Stimulated activated naive B cell treated with anti-CD40 and anti-IgM and Interleukin-4, amounts not matched to agents 10 μg/mL and 1 μg/mL and 100 μg/mL, for 72 hours (primary cell): ENCODE data around the gene ZNF487.

Source experiments
- ATAC-seq, 2 donors: fragments of 150-1000 bp; cut with Tn5 transposase; replicated peaks; 2 replicates each; pipeline ENCODE4 v1.10.0; 2021; ENCODE audit warnings: moderate library complexity in 1 of 2
- DNase-seq: peaks from one replicate; pipeline ENCODE4 v3.0.0; 2021
- H3K27ac Mint-ChIP-seq: one replicate; pipeline ENCODE4 v1.8.0; 2022; ENCODE audit warnings: mild to moderate bottlenecking, mixed read lengths
- H3K27me3 Mint-ChIP-seq, 2 donors: one replicate each; pipeline ENCODE4 v1.8.0; 2022; ENCODE audit warnings: mixed read lengths in 2 of 2
- H3K36me3 Mint-ChIP-seq, 2 donors: one replicate each; pipeline ENCODE4 v1.8.0; 2022; ENCODE audit warnings: mixed read lengths in 2 of 2, mild to moderate bottlenecking in 1 of 2
- H3K4me1 Mint-ChIP-seq, 2 donors: one replicate each; pipeline ENCODE4 v1.8.0; 2022; ENCODE audit warnings: mixed read lengths in 2 of 2, mild to moderate bottlenecking in 1 of 2
- H3K4me3 Mint-ChIP-seq, 2 donors: one replicate each; pipeline ENCODE4 v1.8.0; 2022; ENCODE audit warnings: mild to moderate bottlenecking in 2 of 2, mixed read lengths in 2 of 2, moderate library complexity in 1 of 2
- H3K9me3 Mint-ChIP-seq, 2 donors: one replicate each; pipeline ENCODE4 v1.8.0; 2022; ENCODE audit warnings: mixed read lengths in 2 of 2, mild to moderate bottlenecking in 1 of 2

The ZNF487 gene

GRCh38 chr10:43398939-43399319, 38.0 kb upstream of the ZNF487 start:
- peaks cover 47 to 86% of the 10 kb centered on the region in 2 donors for H3K4me1 Mint-ChIP-seq
- DNase-seq, result no peak
- ATAC-seq, result no peak
- H3K36me3 Mint-ChIP-seq, result peaks cover 46 to 63% of the 10 kb centered on the region in 2 donors
- no peaks in the 10 kb centered on the region for H3K9me3 Mint-ChIP-seq
- peak overlapping the region; percentile 51 to 91 for H3K4me3 Mint-ChIP-seq
- H3K27me3 Mint-ChIP-seq, result no peaks in the 10 kb centered on the region
- H3K27ac Mint-ChIP-seq, result peak overlapping the region; percentile 97

DNA sequence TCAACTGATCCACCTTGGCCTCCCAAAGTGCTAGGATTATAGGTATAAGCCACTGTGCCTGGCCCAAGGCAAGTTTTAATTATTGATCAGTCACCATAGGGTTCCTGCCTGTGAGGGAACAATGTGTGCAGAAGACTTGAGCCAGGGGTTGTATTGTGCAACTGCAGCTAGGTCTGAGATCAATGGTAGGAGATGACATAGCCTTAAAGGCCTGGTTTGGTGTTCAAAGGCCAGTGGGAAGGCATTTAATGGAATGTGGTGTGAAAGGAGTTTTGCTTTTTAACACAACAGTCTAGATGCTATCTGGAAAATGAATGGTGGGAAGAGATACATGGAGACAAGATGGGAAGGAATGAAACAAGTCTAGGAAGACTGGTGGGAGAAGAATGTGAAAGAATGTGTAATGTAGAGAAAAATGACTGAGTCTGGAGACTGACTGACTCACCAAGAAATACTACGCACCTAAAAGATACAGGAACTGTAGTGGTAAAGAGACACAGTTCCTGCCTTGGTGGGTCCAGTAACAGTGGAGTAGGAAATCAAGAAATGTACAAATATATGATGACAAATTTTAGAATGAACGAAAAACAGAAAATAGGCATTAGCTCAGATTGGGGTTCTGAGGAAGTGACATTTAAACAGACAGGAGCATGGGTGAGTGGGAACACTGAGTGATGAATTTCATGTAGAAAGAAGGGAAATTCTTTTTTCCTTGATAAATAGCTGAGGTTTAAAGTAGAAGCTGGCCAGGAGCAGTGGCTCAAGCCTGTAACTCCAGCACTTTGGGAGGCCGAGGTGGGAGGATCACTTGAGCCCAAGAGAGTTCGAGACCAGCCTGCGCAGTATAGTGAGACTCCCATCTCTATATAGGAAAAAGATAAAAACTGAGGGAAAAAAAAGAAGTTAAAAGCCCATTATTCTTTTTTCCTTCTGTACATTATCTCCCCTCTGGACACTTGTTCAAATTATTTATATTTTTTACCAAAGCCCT, 37.3 kb upstream of the ZNF487 start:
- H3K27me3 Mint-ChIP-seq, result no peaks in the 10 kb centered on the region
- H3K27ac Mint-ChIP-seq, result peak overlapping the region; percentile 56
- no peaks in the 10 kb centered on the region for H3K9me3 Mint-ChIP-seq
- H3K36me3 Mint-ChIP-seq, result peaks cover 50 to 64% of the 10 kb centered on the region in 2 donors
- ATAC-seq, result no peak
- no peak for DNase-seq
- H3K4me3 Mint-ChIP-seq, result peak overlapping the region; percentile 51 to 65
- H3K4me1 Mint-ChIP-seq, result peaks cover 48 to 88% of the 10 kb centered on the region in 2 donors

DNA sequence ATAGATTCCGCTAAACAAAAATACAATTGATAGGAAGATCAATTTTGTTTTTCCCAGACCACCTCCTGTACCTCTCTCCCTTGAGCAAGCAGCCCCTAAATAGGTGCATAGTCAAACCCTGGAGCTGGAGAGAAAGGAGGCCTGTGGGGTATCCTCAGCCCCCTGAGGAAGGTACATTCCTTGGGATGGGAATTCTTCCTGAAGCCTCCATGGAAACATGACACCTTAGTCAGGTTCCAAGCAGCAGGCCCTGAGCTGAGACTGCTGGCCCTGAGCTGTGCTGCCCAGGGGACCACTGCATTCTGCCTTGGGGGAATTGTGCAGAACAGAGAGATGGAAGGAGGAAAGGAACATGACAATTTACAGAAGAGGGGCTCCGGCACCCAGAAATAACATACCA, 35.3 kb upstream of the ZNF487 start:
- no peaks in the 10 kb centered on the region for H3K9me3 Mint-ChIP-seq
- peak overlapping the region; percentile 45 to 49 for H3K4me3 Mint-ChIP-seq
- peaks cover 45 to 85% of the 10 kb centered on the region in 2 donors for H3K4me1 Mint-ChIP-seq
- DNase-seq, result no peak
- ATAC-seq, result no peak
- no peaks in the 10 kb centered on the region for H3K27me3 Mint-ChIP-seq
- peak overlapping the region; percentile 63 for H3K27ac Mint-ChIP-seq
- peaks cover 46 to 54% of the 10 kb centered on the region in 2 donors for H3K36me3 Mint-ChIP-seq

GRCh38 chr10:43402176-43402575, 34.7 kb upstream of the ZNF487 start:
- Mint-ChIP-seq H3K4me3 (peak overlapping the region; percentile 25 to 49), H3K9me3 (no peaks in the 10 kb centered on the region), H3K27me3 (no peaks in the 10 kb centered on the region), H3K36me3 (peaks cover 44 to 52% of the 10 kb centered on the region in 2 donors), H3K27ac (peak overlapping the region; percentile 63), H3K4me1 (peaks cover 44 to 82% of the 10 kb centered on the region in 2 donors)
- no peak for ATAC-seq
- DNase-seq, result no peak

DNA sequence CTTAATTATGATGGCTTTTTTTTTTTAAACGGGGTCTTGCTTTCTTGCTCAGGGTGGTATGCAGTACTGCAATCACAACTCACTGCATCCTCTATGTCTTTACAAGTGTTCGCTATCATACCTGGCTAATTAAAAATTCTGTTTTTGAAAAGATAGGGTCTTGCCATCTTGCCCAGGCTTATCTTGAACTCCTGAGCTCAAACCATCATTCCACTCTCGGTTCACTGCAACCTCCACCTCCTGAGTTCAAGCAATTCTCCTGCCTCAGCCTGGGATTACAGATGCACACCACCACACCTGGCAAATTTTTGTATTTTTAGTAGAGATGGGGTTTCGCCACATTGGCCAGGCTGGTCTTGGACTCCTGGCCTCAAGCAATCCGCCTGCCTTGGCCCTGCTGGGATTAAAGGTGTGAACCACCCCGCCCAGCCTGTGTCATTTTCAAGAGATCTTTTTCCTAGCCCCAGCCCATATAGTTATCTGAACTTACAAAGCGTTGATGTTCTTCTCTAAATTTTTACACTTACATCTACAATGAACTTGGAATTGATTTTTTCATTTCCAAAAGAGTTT, 33.9 kb upstream of the ZNF487 start:
- Mint-ChIP-seq H3K4me3 (peak overlapping the region; percentile 46 to 57), H3K9me3 (no peaks in the 10 kb centered on the region), H3K27me3 (no peaks in the 10 kb centered on the region), H3K36me3 (peaks cover 45 to 48% of the 10 kb centered on the region in 2 donors), H3K27ac (peak overlapping the region; percentile 25), H3K4me1 (peaks cover 40 to 77% of the 10 kb centered on the region in 2 donors)
- no peak for DNase-seq
- ATAC-seq, result no peak

DNA sequence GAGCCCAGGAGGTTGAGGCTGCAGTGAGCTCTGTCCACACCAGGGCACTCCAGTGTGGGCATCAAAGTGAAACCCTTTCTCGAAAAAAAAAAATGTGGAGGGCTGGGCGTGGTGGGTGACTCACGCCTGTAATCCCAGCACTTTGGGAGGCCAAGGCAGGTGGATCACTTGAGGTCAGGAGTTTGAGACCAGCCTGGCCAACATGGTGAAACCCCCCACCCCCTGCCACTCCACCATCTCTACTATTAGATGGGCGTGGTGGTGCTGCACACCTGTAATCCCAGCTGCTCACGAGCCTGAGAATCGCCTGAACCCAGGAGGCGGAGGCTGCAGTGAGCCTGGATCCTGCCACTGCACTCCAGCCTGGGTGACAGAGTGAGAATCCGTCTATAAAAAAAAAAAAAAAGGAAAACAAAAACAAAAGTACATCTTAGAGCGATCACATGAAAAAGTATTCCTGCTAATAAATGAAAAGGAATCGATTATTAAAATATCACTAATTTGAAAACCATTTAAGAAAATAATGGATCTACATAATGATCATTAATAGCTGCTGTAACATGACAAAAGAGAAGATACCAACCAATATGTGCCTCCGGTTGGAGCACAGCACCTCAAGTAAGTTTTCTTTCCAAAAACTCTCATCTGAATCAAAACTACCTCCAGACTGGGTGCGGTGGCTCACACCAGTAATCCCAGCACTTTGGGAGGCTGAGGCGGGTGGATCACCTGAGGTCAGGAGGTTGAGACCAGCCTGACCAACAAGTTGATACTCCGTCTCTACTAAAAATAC, 32.8 kb upstream of the ZNF487 start:
- H3K27me3 Mint-ChIP-seq, result no peaks in the 10 kb centered on the region
- H3K4me1 Mint-ChIP-seq, result peaks cover 36 to 73% of the 10 kb centered on the region in 2 donors
- DNase-seq (no peak), ATAC-seq (no peak)
- peak overlapping the region; percentile 63 for H3K27ac Mint-ChIP-seq
- no peaks in the 10 kb centered on the region for H3K9me3 Mint-ChIP-seq
- H3K4me3 Mint-ChIP-seq, result peak overlapping the region; percentile 76 to 84
- H3K36me3 Mint-ChIP-seq, result peaks cover 48 to 58% of the 10 kb centered on the region in 2 donors

DNA sequence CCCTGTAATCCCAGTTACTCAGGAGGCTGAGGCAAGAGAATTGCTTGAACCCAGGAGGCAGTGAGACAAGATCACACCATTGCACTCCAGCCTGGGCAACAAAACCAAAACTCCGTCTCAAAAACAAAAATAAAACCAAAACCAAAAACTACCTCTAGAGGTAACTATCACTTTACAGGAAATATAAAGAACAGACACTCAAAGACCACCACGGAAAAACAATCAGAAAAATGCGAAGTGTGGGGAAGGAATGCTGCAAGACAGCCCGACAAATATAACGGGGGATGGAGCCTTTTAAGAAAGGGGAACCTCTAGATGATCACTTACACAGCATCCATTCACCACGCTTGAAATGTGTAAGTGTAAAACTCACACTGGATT, 32.2 kb upstream of the ZNF487 start:
- ATAC-seq (no peak), DNase-seq (no peak)
- Mint-ChIP-seq H3K36me3 (peaks cover 44 to 57% of the 10 kb centered on the region in 2 donors), H3K27ac (peak overlapping the region; percentile 63), H3K4me3 (peak overlapping the region; percentile 76 to 84), H3K9me3 (no peaks in the 10 kb centered on the region), H3K4me1 (peaks cover 31 to 69% of the 10 kb centered on the region in 2 donors), H3K27me3 (no peaks in the 10 kb centered on the region)

GRCh38 chr10:43407148-43407575, 29.7 kb upstream of the ZNF487 start:
- peaks cover 25 to 58% of the 10 kb centered on the region in 2 donors for H3K4me1 Mint-ChIP-seq
- peak; percentile 52 for DNase-seq
- ATAC-seq, result peak; percentile 21 to 26
- H3K36me3 Mint-ChIP-seq, result peaks cover 38 to 48% of the 10 kb centered on the region in 2 donors
- peak overlapping the region; percentile 94 to 96 for H3K4me3 Mint-ChIP-seq
- H3K27ac Mint-ChIP-seq, result peak overlapping the region; percentile 99
- no peaks in the 10 kb centered on the region for H3K9me3 Mint-ChIP-seq
- no peaks in the 10 kb centered on the region for H3K27me3 Mint-ChIP-seq

DNA sequence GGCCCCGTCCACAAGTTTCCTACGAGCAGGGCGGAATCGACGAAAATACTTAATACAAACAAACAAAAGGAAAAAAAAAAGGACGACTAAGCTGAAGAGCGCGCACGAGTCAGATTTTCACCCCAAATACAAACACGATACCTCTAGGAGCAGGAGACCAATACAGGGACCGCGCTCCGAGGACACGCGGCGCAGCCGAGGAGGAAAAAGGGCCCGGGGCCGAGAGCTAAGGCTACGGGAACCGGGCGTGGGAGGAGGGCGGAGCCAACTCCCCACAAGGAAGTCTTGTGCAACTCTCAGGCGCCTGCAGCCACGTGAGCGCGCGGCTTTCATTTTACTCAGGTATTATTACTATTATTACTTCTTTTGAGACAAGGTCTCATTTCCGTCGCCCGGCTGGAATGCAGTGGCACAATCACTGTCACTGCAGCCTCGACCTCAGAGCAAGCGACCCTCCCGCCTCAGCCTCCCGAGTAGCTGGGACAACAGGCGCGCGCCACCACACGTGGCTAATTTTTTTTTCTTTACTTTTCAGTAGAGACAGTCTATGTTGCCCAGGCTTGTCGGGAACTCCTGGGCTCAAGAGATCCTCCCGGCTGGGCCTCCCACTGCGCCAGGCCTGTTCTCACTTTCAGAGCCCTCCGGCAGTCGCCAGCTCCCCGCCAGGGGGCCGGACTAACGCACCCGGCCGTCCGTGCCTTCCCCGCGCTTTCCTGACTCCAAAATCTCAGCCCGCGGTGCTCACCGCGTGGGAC, 29.2 kb upstream of the ZNF487 start:
- Mint-ChIP-seq H3K36me3 (peaks cover 34 to 42% of the 10 kb centered on the region in 2 donors), H3K27me3 (no peaks in the 10 kb centered on the region), H3K4me3 (peak overlapping the region; percentile 94 to 96), H3K27ac (peak overlapping the region; percentile 99), H3K4me1 (peaks cover 21 to 52% of the 10 kb centered on the region in 2 donors), H3K9me3 (no peaks in the 10 kb centered on the region)
- ATAC-seq (peak; percentile 60 to 63), DNase-seq (peak; percentile 84)

DNA sequence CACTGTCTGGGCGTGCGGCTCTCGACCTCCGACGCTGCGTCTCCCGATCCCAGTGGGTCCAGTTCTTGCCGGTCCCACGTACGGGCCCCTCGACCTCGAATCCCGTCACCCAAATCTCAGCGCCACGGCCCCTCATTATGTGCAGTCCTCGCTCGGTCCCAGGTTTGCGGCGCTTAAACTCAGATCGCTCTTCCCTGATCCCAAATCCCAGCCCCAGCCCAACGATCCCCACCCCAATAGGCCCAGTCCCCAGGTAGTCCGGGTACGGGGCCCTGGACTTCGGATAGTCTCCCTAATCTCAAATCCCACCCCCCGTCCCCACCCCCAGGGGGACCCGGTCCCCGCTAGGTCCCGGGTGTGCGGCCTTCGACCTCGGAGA, 28.6 kb upstream of the ZNF487 start:
- no peak for DNase-seq
- H3K4me3 Mint-ChIP-seq, result peak overlapping the region; percentile 94 to 96

GRCh38 chr10:43408710-43409384, 28.1 kb upstream of the ZNF487 start, which contains the start of gene HNRNPF:
Gene HNRNPF, minus strand, starts transcription at chr10:43409186. Its CDS starts 21,302 bp downstream, at chr10:43387884.
- Mint-ChIP-seq H3K4me1 (peaks cover 13 to 52% of the 10 kb centered on the region in 2 donors), H3K4me3 (peak within 1 kb of the TSS; percentile 94 to 96), H3K9me3 (no peaks in the 10 kb centered on the region), H3K27me3 (no peaks in the 10 kb centered on the region), H3K27ac (peak within 1 kb of the TSS; percentile 99), H3K36me3 (peaks cover 26 to 34% of the 10 kb centered on the region in 2 donors)
- DNase-seq (peak; percentile 94), ATAC-seq (peak; percentile 78 to 80)

More for the DNA sequence above, 28.6 kb upstream of the ZNF487 start:
- peak overlapping the region; percentile 99 for H3K27ac Mint-ChIP-seq
- H3K27me3 Mint-ChIP-seq, result no peaks in the 10 kb centered on the region
- H3K9me3 Mint-ChIP-seq, result no peaks in the 10 kb centered on the region
- H3K36me3 Mint-ChIP-seq, result peaks cover 28 to 36% of the 10 kb centered on the region in 2 donors
- H3K4me1 Mint-ChIP-seq, result peaks cover 15 to 52% of the 10 kb centered on the region in 2 donors
- ATAC-seq, result peak in 1 of 2 donors; percentile 1

DNA sequence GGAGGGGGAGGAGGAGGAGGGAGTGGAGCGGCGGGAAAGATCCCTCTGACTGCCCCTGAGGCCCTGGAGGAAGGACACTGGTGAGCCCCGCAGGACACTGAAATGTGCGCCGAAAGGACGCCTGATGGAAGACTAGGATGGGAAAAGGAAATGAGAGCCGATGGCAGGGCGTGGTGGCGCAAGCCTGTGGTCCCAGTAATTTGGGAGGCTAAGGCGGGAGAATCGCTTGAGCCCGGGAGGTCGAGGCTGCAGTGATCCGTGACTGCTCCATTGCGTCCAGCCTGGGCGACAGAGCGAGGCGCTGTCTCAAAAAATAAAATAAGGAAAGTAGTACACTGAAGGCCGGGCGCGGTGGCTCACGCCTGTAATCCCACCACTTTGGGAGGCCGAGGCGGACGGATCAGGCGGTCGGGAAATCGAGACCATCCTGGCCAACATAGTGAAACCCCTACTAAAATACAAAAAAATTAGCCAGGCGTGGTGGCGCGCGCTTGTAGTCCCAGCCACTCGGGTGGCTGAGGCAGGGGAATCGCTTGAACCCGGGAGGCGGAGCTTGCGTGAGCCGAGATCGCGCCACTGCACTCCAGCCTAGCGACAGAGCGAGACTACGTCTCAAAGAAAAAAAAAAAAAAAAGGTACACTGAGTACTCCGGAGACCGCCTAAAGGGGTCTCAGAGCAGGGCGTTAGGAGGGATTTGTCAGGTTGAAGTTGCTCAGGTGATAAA, 27.4 kb upstream of the ZNF487 start:
- DNase-seq (peak; percentile 66), ATAC-seq (peak; percentile 18 to 33)
- Mint-ChIP-seq H3K27me3 (no peaks in the 10 kb centered on the region), H3K4me3 (peak overlapping the region; percentile 94 to 96), H3K4me1 (peaks cover 11 to 45% of the 10 kb centered on the region in 2 donors), H3K36me3 (peaks cover 22 to 32% of the 10 kb centered on the region in 2 donors), H3K9me3 (no peaks in the 10 kb centered on the region), H3K27ac (peak overlapping the region; percentile 99)
